GM21737 (cell line): ENCODE results near the gene RPL22.
"Not testable (repeated sequence)": the region's sequence is repeated elsewhere in the genome, so short reads cannot be mapped to it uniquely, and the experiment has no call there.

ENCODE experiments used
- ATAC-seq: cut with Tn5 transposase; IDR thresholded peaks from one replicate; pipeline ENCODE4 v1.9.1; 2021; ENCODE audit warnings: mild to moderate bottlenecking, moderate library complexity; ENCODE audit not compliant: unreplicated experiment

The RPL22 gene

DNA sequence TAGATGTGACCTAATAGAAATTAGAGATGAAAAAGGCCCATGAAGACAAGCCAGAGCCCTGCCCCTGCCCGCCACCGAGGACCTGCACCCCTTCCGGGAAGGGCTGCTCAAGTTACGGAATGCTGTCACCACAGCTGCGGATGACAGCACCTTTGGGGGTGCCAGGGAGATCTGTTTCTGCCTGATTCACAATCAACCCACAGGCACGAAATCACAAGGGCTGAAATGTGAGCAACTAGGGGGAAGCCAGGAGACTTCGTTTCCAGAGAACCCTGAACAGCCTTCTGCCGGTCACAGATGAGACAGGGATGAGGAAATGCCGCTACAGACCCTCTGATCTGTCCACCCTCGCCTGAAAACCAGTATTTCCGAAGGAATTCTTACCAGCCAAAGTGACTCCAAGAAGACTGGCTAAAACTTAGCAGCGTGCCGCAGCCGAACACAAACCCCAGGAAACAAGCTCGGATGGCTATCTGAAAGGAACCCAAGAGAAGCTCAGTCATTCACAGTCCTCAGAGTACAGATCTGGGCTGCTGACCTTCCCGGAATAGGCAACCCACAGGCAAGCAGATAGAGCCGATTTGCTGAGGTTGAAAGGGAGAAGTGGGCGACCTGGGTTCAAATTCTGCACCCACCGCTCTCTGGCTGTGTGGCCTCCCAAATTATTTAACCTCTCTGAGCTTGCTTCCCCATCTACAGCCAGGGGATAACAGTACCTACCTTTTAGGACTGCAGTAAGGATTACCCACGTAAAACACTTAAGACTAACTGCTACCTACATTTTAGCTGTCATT lies 35.3 kb upstream of the RPL22 start:
- ATAC-seq = no peak

DNA sequence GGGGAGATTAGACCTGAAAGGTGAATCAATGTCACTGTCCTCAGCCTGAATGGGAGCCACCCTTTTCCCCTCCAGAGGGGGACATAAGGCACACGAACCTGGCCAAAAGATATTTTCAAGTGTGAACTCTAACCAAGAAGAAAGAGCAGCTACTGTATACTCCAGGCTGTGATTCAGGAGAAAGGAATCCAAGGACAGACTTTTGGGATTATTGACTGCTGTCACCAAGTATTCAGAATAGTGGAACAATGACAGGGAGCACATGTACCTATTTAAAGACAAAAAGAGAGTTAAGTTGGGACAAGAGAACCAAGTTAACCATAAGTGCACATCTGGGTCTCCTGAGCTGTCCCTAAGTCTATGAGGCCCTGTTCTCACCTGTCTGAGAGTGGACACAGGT lies 34.0 kb upstream of the RPL22 start:
- no peak for ATAC-seq

DNA sequence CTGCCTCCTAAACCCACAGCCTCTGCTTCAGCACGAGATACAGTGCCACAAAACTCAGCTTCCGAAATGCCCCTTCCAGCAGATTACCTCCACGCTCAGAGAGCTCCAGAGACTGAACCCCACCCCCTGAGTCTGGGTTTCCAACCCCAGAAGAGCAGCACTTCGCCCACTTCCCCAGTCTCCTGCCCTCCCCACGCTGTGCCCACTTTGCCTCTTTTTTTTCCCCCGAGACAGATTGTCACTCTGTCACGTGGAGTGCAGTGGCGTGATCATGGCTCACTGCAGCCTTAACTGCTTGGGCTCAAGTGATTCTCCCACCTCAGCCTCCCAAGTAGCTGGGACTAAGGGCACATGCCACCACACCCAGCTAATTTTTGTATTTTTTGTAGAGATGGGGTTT lies 26.3 kb upstream of the RPL22 start:
- no peak for ATAC-seq

DNA sequence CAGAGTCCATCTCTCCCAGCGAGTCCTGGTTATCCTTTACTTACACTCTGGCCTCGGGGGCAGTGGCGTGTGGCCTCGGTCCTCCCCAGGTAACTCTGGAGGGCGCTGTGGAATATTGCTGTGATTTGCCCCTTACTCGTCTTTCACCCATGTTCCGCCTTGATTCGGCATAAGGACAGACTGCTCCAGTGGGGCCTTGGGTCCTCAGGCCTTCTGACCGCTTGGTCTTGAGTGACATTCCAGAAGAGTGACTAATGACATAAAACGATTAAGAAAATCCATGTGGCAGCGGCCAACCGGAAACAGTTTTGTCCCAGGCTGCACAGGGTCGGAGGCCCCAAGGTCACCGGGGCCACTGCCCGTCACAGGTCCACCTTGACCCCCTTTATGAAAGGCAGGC lies 25.3 kb upstream of the RPL22 start:
- no peak for ATAC-seq

DNA sequence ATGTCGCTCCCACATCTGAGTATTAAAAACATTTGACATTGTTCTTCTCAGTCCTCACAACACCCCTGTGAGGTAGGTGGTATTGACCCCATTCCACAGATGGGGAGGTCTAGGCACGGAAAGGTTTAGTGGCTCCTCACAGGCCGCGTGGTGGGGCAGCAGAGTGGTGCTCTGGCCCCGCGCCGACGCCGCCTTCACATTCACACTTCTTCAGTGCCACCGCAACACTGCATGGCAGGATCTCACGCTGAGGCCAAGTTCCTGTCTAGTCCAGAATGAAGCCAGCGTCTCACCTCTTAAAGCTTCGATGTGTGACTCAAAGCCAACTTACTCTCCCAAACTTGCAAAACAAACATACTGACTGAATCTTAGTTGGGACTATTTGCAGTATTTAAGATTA lies 24.2 kb upstream of the RPL22 start:
- no peak for ATAC-seq

DNA sequence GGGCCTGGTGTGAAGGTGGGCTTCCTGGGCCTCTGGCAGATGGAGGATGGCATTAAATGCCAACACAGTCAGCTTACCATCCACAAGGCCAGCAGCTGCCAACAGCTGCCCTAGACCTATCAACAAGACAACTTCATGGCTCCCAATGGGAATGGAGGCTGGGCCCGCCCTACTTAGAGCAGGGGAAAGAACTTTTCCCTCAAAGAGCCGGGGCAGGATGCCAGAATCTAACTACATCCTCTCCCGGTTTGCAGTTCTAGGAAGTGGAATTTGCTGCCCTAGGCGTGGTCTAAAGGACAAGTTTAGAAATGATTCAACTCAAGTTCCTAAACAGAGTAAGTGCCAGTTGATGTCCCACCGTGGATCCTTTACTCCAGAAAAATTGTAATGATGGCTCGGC lies 23.2 kb upstream of the RPL22 start:
- ATAC-seq = no peak

DNA sequence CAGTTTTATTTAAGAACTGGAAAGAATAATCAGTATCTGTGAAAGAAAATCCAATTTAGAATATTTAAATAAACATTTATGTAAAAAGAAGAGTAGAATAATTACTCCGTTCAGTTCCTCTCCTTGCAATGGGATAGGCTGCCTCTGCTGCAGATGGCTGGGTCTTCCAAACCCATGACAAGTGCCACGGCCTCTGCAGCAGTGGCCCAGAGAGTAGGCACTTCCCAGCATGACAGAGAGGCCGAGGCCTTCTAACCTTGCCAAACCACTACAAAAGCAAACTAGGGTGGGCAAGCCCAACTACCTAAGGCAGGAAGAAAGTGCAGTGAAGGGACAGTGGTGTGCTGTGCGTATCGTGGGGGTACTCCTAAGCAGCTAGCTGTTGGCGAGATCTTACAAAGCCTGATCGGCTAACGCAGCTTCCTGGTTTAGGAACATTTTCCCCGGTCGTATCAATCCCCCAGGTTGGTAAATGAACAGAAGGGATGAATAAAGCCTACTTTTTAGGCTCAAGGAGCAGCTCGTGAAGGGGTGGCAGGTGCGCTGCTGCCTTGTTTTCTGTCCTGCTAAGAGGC lies 21.9 kb upstream of the RPL22 start:
- no peak for ATAC-seq

DNA sequence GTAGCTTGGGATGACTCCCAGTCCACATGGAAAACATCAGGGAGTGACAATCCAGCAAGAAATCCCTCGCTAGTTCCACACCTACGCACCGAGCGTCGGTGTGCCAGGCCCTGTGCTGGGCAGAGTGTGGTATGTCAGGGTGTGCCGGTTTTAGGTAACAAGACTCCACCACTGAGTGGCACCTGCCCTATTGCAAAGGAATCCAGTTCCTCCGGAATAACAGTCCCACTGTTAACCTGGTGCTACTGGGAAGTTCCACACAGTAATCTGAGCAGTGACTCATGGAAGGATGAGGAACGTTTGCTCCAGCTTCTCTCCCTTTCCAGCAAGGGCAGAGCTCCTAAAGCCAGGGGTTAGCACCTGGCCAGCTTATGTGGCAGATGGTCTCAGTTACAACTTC lies 20.8 kb upstream of the RPL22 start:
- ATAC-seq = no peak

DNA sequence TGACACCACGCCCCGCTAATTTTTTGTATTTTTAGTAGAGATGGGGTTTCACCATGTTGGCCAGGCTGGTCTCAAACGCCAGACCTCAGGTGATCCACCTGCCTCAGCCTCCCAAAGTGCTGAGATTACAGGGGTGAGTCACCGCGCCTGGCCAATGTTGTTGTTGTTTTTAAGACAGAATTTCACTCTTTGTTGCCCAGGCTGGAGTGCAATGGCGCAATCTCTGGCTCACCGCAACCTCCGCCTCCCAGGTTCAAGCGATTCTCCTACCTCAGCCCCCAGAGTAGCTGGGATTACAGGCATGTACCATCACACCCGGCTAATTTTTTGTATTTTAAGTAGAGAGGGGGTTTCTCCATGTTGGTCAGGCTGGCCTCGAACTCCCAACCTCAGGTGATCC lies 20.2 kb upstream of the RPL22 start:
- ATAC-seq = not testable (repeated sequence)

DNA sequence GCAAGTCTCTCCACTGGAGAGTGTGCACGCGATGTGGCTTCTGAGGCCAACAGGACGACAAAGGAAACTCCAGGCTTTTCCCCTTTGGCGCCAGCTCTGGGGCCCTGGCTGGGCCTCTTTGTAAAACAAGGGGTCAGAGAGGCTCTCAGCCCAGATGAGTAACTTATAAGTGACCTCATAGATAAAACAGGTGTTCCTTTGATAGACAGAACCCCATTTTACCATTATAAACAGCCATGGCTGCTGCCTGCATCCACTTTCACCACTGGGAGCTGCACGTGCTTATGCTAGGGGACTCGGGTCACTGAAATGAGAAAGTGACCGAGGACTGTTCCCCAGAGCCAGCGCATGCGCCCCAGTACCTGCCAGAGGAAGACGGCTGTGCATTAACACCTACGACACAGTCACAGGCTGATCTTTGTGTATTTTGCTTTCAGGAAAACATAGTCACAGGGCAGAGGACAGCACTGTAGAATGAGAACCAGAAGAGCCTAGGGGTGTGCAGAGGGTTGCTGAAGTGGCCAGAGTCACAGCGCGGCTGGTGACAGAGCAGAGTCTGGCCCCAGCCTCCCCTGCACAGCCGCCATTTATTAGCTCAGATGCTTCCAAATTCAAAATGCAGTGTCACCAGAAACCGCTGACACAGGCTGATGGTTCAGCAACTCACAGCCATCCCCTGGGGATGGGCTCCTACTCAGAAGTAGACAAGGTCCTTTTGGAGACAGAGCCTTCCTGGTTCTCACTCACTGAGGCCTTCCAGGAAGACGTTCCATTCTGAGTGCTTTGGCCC lies 19.2 kb upstream of the RPL22 start:
- no peak for ATAC-seq

DNA sequence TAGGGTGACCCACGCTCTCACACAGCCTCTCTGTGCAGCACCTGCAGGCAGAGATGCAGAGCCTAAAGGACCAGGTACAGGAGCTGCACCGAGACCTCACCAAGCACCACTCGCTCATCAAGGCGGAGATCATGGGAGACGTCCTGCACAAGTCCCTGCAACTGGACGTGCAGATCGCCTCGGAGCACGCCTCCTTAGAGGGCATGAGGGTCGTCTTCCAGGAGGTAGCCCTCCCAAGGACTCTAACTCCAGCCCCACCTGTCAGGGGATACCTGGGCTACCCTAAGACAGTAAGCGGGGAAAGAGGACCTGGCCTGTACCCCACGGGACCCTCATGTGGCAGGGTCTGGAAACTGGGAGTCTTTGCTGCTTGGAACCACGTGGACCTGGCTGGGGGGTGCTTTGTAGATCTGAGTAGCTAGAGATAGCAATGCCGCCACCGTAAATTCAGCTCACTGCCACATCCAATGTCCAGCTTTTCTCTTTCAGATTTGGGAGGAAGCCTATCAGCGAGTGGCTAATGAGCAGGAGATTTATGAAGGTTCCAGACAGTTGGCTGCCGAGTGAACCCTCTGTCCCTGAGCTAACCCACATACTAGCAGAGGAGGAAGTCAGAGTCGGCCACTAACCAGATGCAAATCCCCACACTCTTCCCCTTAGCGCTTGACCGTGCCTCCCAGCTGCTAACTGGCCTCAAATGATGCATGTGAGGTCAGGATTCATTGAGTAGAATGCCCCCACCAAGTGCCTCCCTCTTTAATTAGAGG lies 13.0 kb upstream of the RPL22 start:
- no peak for ATAC-seq

DNA sequence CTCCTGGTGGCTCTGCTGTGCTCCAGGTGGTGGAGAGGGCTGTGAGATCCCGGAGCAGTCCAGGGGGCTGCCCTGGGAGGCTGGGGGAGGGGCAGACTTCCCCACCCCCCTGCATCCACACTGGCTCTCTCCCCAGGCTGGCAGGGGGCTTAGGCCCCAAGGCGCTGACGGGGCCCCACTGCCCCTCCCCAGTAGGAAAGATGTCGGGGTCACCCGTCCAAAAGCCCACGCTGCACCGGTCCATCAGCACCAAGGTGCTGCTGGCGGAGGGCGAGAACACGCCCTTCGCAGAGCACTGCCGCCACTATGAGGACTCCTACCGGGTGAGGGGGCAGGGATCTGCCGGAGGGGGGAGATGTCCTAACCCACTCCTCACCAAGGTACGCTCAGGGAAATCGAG lies 12.3 kb upstream of the RPL22 start:
- no peak for ATAC-seq

DNA sequence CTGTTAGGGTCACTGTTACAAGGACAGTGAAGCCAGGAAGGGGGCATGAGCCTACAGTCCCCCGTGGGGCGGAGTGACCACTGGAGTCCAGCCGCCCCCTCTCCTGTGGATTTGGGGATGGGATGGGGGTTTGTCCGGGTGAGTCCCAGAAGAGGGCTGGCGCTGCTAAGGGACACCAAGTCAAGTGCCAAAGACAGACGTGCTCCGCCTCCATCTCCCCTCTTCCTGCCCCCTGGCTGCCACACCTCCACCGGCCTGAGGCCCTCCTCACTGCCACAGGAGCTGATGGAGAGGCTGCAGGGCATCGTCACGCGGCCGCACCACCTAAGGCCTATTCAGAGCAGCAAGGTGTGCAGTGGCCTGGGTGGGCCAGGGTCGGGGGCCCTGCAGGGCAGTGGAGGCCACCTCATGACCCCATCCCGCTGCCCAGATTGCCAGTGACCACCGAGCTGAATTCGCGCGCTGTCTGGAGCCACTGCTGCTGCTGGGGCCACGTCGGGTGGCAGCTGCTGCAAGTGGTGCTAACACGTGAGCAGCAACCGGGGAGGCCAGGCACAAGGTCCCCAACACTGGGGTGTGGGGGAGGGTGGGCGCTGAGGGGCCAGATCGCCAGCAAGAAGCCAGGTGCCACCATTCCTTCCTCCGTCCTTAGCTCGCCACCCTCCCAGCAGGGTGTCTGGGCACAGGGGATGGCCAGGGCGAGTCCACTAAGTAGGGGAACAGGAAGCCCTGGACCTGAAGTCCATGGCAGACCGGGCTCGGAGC lies 11.4 kb upstream of the RPL22 start:
- no peak for ATAC-seq

DNA sequence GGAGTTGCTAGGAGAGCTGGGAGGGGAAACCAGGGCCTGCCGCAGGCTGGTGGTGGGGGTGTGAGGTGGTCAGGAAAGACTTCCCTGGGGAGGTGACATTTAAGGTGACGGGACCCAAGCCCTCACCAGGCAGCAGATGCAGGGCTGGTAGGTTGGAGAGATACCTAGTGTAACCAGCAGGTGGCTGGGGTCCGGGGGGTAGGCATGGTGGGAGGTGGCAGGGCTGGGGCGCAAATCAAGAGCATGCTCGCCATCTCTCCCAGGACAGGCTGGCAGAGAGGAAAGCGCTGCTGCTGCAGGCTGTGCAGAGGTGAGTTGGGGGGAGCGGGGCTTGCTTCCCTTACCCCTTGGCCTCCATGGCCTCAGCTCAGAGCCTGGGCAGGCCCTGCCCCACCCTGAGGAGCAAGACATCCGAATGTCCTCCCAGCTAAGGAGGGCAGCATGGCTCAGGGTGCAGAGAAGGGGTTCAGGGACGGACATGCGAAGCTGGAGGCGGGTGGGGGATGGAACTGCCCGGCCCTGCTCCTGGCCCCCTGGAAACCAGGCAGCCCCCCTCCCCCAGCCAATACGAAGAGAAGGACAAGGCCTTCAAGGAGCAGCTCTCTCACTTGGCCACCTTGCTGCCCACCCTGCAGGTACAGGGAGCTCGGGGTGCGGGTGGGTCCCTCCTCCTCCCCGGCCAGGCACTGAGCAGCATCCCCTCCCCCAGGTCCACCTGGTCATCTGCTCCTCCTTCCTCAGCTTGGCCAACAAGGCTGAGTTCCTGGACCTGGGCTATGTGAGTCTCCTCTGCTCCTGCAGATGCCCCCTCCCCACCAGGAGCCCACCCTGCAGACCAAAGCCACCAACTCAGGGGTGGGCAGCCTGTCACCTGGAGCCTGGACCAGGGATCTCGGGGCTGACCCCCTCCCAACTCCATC lies 10.5 kb upstream of the RPL22 start:
- ATAC-seq = no peak

DNA sequence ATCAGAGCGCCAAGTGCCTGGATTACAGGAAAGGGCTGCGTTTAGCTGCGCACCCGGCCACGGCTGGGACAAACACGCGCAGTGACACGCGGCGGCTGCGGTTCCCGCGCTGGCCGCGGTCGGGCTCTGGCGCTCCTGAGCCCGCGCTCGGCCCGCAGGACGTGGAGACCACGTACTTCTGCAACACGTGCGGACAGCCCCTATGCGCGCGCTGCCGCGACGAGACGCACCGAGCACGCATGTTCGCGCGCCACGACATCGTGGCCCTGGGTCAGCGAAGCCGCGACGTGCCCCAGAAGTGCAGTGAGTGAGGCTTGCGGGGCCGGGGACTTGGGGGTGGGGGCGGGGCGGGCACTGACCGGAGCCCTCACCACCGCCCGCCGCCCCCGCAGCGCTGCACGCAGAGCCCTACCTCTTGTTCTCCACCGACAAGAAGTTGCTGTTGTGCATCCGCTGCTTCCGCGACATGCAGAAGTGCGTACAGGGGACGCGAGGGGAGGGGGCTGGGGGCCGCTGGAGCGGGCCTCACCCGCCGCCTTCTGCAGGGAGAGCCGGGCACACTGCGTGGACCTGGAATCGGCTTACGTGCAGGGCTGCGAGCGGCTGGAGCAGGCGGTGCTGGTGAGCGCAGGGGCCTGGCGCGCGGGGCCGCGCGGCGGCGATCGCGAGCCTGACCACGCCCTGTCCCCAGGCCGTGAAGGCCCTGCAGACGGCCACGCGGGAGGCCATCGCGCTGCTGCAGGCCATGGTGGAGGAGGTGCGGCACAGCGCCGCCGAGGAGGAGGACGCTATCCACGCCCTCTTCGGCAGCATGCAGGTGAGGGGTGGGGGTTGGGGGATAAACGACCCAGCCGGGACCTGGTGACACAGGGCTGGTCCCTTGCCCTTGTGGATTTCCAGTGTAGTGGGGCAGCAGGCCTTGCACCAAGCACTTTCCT lies 9.6 kb upstream of the RPL22 start:
- ATAC-seq = no peak

DNA sequence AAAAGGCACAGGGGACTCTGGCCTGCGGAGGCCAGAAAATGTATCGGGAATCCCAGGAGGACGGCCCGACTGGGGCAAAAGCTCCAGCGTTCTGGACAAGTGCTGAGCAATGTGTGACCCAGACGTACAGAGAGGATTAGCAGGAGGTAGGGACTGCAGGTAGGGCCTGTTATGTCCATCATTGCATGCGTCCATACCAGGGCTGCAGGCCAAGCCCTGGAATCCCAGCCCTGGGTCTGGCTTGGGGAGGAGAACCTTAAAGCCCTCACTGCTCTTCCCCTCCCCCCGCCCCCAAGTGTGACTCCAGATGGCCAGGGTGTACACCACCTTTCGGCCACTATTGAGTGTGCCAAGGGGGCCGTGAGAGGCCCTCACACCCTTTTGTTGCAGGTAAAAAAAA lies 8.5 kb upstream of the RPL22 start:
- no peak for ATAC-seq

DNA sequence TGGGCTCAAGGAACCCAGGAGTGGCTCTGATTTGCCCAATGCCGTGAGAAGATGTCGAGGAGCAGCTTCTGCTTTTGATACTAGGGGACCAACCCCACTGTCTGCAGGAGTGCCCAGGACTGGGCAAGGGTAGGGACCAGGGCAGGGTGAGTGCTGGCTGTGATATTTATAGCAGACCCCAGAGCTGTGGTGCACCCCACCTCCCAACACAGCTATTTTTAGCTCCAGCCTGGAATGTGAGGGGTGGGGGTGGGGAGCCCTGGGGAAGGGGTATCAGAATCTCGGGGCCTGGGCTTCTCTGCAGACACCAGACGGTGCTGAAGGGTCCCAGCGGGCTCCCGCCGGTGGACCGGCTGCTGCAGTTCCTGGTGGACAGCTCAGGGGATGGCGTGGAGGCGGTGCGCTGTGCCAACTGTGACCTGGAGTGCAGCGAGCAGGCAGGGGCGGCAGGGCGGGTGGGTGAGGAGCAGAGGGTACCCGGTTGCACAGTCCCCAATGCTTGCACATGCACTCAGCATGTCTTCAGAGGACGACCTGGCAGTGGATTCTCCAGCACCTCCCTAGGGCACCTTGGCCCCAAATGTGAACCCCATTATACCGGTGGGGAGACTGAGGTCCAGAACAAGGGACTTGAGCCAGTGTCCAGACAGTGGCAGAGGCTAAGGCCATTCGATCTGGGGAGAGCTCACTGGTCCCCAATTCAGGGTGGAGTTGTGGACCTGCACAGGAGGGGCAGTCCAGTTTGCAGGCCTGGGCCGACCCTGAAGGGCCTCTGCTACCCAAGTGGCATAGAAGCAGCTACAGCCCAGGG lies 7.9 kb upstream of the RPL22 start:
- ATAC-seq = no peak

DNA sequence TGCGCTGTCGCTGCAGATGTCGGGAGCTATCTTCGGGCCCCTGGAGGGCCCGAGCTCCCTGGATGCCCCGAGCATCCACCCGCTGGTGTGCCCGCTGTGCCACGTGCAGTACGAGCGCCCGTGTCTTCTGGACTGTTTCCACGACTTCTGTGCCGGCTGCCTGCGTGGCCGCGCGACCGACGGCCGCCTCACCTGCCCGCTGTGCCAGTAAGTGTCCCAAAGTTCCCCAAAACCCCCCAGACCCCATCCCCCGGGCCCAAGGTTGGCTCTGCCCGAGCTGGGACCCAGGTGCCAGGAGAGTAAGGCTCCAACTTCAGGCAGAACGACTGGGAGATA lies 7.1 kb upstream of the RPL22 start:
- ATAC-seq = no peak
